COLO668 (cell line): Measurements from ENCODE around the gene DPPA4.
"Not testable (repeated sequence)": the region's sequence is repeated elsewhere in the genome, so short reads cannot be mapped to it uniquely, and the experiment has no call there.

ENCODE experiments used
- DNase-seq: peaks from one replicate; lab custom pipeline; 2025; ENCODE audit not compliant: unreplicated experiment; lab: John Stamatoyannopoulos, UW

DPPA4 gene

GRCh38 chr3:109337393-109337792 is at the start of gene DPPA4:
Gene DPPA4 (minus strand): TSS chr3:109337546. CDS start chr3:109337517, 29 bp downstream.
- DNase-seq = no peak

- DNase-seq = no peak
Observed at GRCh38 chr3:109385442-109386318, 48.3 kb upstream of the DPPA4 start.

- DNase-seq = no peak
Observed at GRCh38 chr3:109384164-109384563, 46.8 kb upstream of the DPPA4 start.

GRCh38 chr3:109382588-109382987 is 45.2 kb upstream of the DPPA4 start:
- no peak for DNase-seq

- no peak for DNase-seq
Observed at GRCh38 chr3:109375975-109376374, 38.6 kb upstream of the DPPA4 start.

- not testable (repeated sequence) for DNase-seq
Observed at GRCh38 chr3:109374434-109374833, 37.1 kb upstream of the DPPA4 start.

GRCh38 chr3:109373933-109374332 is 36.6 kb upstream of the DPPA4 start:
- DNase-seq = no peak

GRCh38 chr3:109372639-109373038 is 35.3 kb upstream of the DPPA4 start:
- DNase-seq = no peak

GRCh38 chr3:109369510-109369909 is 32.2 kb upstream of the DPPA4 start:
- peak; percentile 1 for DNase-seq

GRCh38 chr3:109364088-109364487 is 26.7 kb upstream of the DPPA4 start:
- no peak for DNase-seq

- DNase-seq = no peak
Observed at GRCh38 chr3:109363634-109364033, 26.3 kb upstream of the DPPA4 start.

- DNase-seq = no peak
Observed at GRCh38 chr3:109362823-109363222, 25.5 kb upstream of the DPPA4 start.

GRCh38 chr3:109358809-109359208 is 21.5 kb upstream of the DPPA4 start:
- not testable (repeated sequence) for DNase-seq

- DNase-seq = no peak
Observed at GRCh38 chr3:109356442-109357155, 19.3 kb upstream of the DPPA4 start.

- DNase-seq = peak; percentile 0
Observed at GRCh38 chr3:109355625-109356441, 18.5 kb upstream of the DPPA4 start.

GRCh38 chr3:109353057-109353456 is 15.7 kb upstream of the DPPA4 start:
- DNase-seq = no peak

- no peak for DNase-seq
Observed at GRCh38 chr3:109351231-109351630, 13.9 kb upstream of the DPPA4 start.

- DNase-seq = no peak
Observed at GRCh38 chr3:109346770-109347295, 9.5 kb upstream of the DPPA4 start.

- no peak for DNase-seq
Observed at GRCh38 chr3:109346099-109346498, 8.8 kb upstream of the DPPA4 start.

- no peak for DNase-seq
Observed at GRCh38 chr3:109339714-109340648, 2.6 kb upstream of the DPPA4 start.
